GM12878 (cell line): Measurements from ENCODE around the gene THADA.

Experiments used
- NFYA ChIP-seq: IDR thresholded peaks from 2 replicates; pipeline ENCODE4 v1.6.1; 2011; ENCODE audit warnings: low read depth, mild to moderate bottlenecking, low read length, improper control_type of control experiment, borderline replicate concordance
- RELA ChIP-seq: fragments of 450-650 bp; IDR thresholded peaks from 2 replicates; pipeline ENCODE4 v1.8.0; 2014; ENCODE audit warnings: borderline replicate concordance; ENCODE audit not compliant: partially characterized antibody
- TAF1 ChIP-seq: IDR thresholded peaks from 2 replicates; pipeline ENCODE4 v1.6.1; 2011; ENCODE audit warnings: mild to moderate bottlenecking, low read depth, low read length, borderline replicate concordance
- TF ChIP-seq, protein P1 (sequence below), 3 experiments: IDR thresholded peaks in 2 of 3; conservative IDR thresholded peaks in 1 of 3; 2 replicates each; pipeline ENCODE4 v1.5.1; 2011; ENCODE audit warnings: low read depth in 3 of 3, low read length in 3 of 3, mild to moderate bottlenecking in 3 of 3, control low read depth in 2 of 3, moderate library complexity in 2 of 3, inconsistent platforms in 1 of 3, mixed read lengths in 1 of 3; ENCODE audit not compliant: control insufficient read depth in 2 of 3, insufficient read depth in 1 of 3; ENCODE audit errors: extremely low read depth in 1 of 3
- TF ChIP-seq, protein P2 (sequence below): IDR thresholded peaks from 2 replicates; pipeline ENCODE4 v1.6.1; 2011; ENCODE audit warnings: low read depth, low read length, improper control_type of control experiment, borderline replicate concordance
- TF ChIP-seq, protein P3 (sequence below): fragments of 450-650 bp; formaldehyde crosslinking; IDR thresholded peaks from 2 replicates; pipeline ENCODE4 v1.4.0; 2022; ENCODE audit warnings: mild to moderate bottlenecking, moderate library complexity
- TF ChIP-seq, protein P4 (sequence below): IDR thresholded peaks from 2 replicates; pipeline ENCODE4 v1.6.1; 2011; ENCODE audit warnings: low read depth, mild to moderate bottlenecking, low read length, moderate library complexity, borderline replicate concordance; ENCODE audit errors: extremely low read depth

DNA sequence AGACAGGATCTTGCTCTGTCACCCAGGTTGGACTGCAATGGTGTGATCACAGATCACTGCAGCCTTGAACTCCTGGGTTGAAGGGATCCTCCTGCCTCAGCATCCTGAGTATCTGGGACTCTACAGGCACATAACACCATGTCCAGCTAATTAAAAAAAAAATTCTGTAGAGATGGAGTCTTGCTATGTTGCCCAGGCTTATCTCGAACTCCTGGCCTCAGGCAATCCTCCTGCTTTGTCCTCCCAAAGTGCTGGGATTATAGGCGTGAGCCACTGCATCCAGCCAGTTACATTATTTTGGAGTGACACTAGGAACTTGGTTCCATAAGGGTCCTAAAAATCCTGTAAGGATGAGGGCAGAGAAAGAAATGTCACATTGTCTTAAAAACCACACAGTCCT, 280.4 kb downstream of the THADA start:
- TF ChIP-seq TAF1 = no peak
- TF ChIP-seq, protein P1, sequence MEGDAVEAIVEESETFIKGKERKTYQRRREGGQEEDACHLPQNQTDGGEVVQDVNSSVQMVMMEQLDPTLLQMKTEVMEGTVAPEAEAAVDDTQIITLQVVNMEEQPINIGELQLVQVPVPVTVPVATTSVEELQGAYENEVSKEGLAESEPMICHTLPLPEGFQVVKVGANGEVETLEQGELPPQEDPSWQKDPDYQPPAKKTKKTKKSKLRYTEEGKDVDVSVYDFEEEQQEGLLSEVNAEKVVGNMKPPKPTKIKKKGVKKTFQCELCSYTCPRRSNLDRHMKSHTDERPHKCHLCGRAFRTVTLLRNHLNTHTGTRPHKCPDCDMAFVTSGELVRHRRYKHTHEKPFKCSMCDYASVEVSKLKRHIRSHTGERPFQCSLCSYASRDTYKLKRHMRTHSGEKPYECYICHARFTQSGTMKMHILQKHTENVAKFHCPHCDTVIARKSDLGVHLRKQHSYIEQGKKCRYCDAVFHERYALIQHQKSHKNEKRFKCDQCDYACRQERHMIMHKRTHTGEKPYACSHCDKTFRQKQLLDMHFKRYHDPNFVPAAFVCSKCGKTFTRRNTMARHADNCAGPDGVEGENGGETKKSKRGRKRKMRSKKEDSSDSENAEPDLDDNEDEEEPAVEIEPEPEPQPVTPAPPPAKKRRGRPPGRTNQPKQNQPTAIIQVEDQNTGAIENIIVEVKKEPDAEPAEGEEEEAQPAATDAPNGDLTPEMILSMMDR (IDR thresholded peaks at IDR 0.05 in 2 of 3, conservative IDR thresholded peaks at IDR 0.05 in 1 of 3; ENCODE audit: control insufficient read depth in 2 of 3, extremely low read depth in 1 of 3, insufficient read depth in 1 of 3, low read depth in 3 of 3, low read length in 3 of 3) = no peak
- TF ChIP-seq, protein P2, sequence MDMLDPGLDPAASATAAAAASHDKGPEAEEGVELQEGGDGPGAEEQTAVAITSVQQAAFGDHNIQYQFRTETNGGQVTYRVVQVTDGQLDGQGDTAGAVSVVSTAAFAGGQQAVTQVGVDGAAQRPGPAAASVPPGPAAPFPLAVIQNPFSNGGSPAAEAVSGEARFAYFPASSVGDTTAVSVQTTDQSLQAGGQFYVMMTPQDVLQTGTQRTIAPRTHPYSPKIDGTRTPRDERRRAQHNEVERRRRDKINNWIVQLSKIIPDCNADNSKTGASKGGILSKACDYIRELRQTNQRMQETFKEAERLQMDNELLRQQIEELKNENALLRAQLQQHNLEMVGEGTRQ = no peak
- TF ChIP-seq, protein P3, sequence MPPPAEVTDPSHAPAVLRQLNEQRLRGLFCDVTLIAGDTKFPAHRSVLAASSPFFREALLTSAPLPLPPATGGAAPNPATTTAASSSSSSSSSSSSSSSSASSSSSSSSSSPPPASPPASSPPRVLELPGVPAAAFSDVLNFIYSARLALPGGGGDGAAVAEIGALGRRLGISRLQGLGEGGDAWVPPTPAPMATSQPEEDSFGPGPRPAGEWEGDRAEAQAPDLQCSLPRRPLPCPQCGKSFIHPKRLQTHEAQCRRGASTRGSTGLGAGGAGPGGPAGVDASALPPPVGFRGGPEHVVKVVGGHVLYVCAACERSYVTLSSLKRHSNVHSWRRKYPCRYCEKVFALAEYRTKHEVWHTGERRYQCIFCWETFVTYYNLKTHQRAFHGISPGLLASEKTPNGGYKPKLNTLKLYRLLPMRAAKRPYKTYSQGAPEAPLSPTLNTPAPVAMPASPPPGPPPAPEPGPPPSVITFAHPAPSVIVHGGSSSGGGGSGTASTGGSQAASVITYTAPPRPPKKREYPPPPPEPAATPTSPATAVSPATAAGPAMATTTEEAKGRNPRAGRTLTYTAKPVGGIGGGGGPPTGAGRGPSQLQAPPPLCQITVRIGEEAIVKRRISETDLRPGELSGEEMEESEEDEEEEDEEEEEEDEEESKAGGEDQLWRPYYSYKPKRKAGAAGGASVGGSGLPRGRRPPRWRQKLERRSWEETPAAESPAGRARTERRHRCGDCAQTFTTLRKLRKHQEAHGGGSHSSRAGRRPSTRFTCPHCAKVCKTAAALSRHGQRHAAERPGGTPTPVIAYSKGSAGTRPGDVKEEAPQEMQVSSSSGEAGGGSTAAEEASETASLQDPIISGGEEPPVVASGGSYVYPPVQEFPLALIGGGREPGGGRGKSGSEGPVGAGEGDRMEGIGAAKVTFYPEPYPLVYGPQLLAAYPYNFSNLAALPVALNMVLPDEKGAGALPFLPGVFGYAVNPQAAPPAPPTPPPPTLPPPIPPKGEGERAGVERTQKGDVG = no peak
- TF ChIP-seq NFYA = no peak
- TF ChIP-seq RELA = no peak
- TF ChIP-seq, protein P4, sequence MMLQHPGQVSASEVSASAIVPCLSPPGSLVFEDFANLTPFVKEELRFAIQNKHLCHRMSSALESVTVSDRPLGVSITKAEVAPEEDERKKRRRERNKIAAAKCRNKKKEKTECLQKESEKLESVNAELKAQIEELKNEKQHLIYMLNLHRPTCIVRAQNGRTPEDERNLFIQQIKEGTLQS = no peak
